Vagina (tissue), 2 donors: Measurements from ENCODE around the gene HMGB1.

ENCODE experiments used
- POLR2A ChIP-seq, 2 donors: fragments of 450-650 bp; IDR thresholded peaks; one replicate each; pipeline ENCODE4 v1.6.1; 2017; ENCODE audit warnings: antibody characterized with exemption in 2 of 2, mild to moderate bottlenecking in 2 of 2, moderate library complexity in 2 of 2
- POLR2AphosphoS5 ChIP-seq, 2 donors: sonication (generic); formaldehyde crosslinking; IDR thresholded peaks; one replicate each; pipeline ENCODE4 v1.9.0; 2017; ENCODE audit warnings: antibody characterized with exemption in 2 of 2, mild to moderate bottlenecking in 2 of 2, low read depth in 1 of 2; ENCODE audit not compliant: insufficient read depth in 1 of 2
- TF ChIP-seq, protein P1 (sequence below), 3 experiments: fragments of 450-650 bp in 2 of 3; fragments of 200-600 bp in 1 of 3; sonication (generic) in 1 of 3; IDR thresholded peaks; one replicate each; pipeline ENCODE4 v1.5.1; 2017 to 2019; ENCODE audit warnings: antibody characterized with exemption in 3 of 3, mild to moderate bottlenecking in 2 of 3, moderate library complexity in 2 of 3

DNA sequence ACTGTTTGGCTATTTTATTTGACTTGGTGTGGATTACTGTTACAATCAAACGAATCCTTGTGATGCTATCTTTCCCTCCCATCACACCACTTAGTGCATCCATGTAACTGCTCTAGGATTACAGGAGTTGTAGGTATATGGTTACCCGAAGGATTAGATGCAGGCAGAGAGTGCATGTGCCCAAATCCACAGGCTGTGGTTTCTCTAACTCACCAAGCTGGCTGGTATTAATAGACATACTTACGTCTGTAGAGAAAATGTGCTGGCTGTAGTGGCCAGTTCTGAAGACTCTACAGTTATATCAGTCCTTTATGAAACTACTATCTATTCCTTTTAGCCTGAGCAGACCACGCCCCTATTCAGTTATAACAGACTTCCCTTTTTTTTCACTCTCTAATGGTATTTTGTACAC lies 1.1 kb upstream of the HMGB1 start:
- TF ChIP-seq, protein P1, sequence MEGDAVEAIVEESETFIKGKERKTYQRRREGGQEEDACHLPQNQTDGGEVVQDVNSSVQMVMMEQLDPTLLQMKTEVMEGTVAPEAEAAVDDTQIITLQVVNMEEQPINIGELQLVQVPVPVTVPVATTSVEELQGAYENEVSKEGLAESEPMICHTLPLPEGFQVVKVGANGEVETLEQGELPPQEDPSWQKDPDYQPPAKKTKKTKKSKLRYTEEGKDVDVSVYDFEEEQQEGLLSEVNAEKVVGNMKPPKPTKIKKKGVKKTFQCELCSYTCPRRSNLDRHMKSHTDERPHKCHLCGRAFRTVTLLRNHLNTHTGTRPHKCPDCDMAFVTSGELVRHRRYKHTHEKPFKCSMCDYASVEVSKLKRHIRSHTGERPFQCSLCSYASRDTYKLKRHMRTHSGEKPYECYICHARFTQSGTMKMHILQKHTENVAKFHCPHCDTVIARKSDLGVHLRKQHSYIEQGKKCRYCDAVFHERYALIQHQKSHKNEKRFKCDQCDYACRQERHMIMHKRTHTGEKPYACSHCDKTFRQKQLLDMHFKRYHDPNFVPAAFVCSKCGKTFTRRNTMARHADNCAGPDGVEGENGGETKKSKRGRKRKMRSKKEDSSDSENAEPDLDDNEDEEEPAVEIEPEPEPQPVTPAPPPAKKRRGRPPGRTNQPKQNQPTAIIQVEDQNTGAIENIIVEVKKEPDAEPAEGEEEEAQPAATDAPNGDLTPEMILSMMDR (IDR thresholded peaks at IDR 0.05): no peak
- TF ChIP-seq POLR2A (IDR thresholded peaks at IDR 0.05) (no peak), POLR2AphosphoS5 (IDR thresholded peaks at IDR 0.05; ENCODE audit: insufficient read depth in 1 of 2, low read depth in 1 of 2) (no peak)
